ENCODE measurements around the gene IL18RAP.

Gene IL18RAP

GRCh38 chr2:102424754-102425153 is 1.8 kb downstream of the IL18RAP start:
- Histone ChIP-seq H3K9me3 (ENCODE audit: insufficient read depth, low read depth, low read length) (no peaks in the 10 kb centered on the region), H3K4me3 (ENCODE audit: low read length) (no peak overlapping the region), H3K27me3 (ENCODE audit: insufficient read depth, low read length) (no peaks in the 10 kb centered on the region), H3K9ac (ENCODE audit: low read depth, low read length) (no peak overlapping the region), H3K27ac (ENCODE audit: low read depth, low read length) (no peak overlapping the region), H3K4me1 (ENCODE audit: insufficient read depth, low read length) (no peaks in the 10 kb centered on the region), H3K36me3 (ENCODE audit: insufficient read depth, low read length) (no peaks in the 10 kb centered on the region)
- WGBS: 90% methylated on average over 3 of the region's 3 CpGs

GRCh38 chr2:102425441-102426132 is 2.6 kb downstream of the IL18RAP start:
- Histone ChIP-seq H3K9me3 (ENCODE audit: insufficient read depth, low read depth, low read length) (no peaks in the 10 kb centered on the region), H3K36me3 (ENCODE audit: insufficient read depth, low read length) (no peaks in the 10 kb centered on the region), H3K27me3 (ENCODE audit: insufficient read depth, low read length) (no peaks in the 10 kb centered on the region), H3K27ac (ENCODE audit: low read depth, low read length) (no peak overlapping the region), H3K9ac (ENCODE audit: low read depth, low read length) (no peak overlapping the region), H3K4me3 (ENCODE audit: low read length) (no peak overlapping the region), H3K4me1 (ENCODE audit: insufficient read depth, low read length) (no peaks in the 10 kb centered on the region)
- 81% methylated on average over 3 of the region's 5 CpGs for WGBS

- H3K36me3 ChIP-seq (ENCODE audit: insufficient read depth, low read length): no peaks in the 10 kb centered on the region
Measured at GRCh38 chr2:102427249-102427648, 4.3 kb downstream of the IL18RAP start.

GRCh38 chr2:102428573-102428972 is 5.6 kb downstream of the IL18RAP start:
- no peak overlapping the region for H3K27ac ChIP-seq (ENCODE audit: low read depth, low read length)
- WGBS: 94% methylated on average over 1 of the region's 2 CpGs
- H3K4me1 ChIP-seq (ENCODE audit: insufficient read depth, low read length): no peaks in the 10 kb centered on the region
- H3K36me3 ChIP-seq (ENCODE audit: insufficient read depth, low read length): no peaks in the 10 kb centered on the region
- no peak overlapping the region for H3K9ac ChIP-seq (ENCODE audit: low read depth, low read length)
- H3K27me3 ChIP-seq (ENCODE audit: insufficient read depth, low read length): no peaks in the 10 kb centered on the region
- no peaks in the 10 kb centered on the region for H3K9me3 ChIP-seq (ENCODE audit: insufficient read depth, low read depth, low read length)
- no peak overlapping the region for H3K4me3 ChIP-seq (ENCODE audit: low read length)

More at GRCh38 chr2:102427249-102427648, 4.3 kb downstream of the IL18RAP start:
- no CpG with 5 or more reads among the region's 1 CpG for WGBS
- H3K4me1 ChIP-seq (ENCODE audit: insufficient read depth, low read length): no peaks in the 10 kb centered on the region
- H3K9me3 ChIP-seq (ENCODE audit: insufficient read depth, low read depth, low read length): no peaks in the 10 kb centered on the region
- H3K27me3 ChIP-seq (ENCODE audit: insufficient read depth, low read length): no peaks in the 10 kb centered on the region
- no peak overlapping the region for H3K27ac ChIP-seq (ENCODE audit: low read depth, low read length)
- no peak overlapping the region for H3K4me3 ChIP-seq (ENCODE audit: low read length)
- no peak overlapping the region for H3K9ac ChIP-seq (ENCODE audit: low read depth, low read length)

GRCh38 chr2:102432386-102432785 is 9.4 kb downstream of the IL18RAP start:
- no peak overlapping the region for H3K27ac ChIP-seq (ENCODE audit: low read depth, low read length)
- no peak overlapping the region for H3K9ac ChIP-seq (ENCODE audit: low read depth, low read length)
- H3K36me3 ChIP-seq (ENCODE audit: insufficient read depth, low read length): no peaks in the 10 kb centered on the region
- H3K4me1 ChIP-seq (ENCODE audit: insufficient read depth, low read length): no peaks in the 10 kb centered on the region
- H3K9me3 ChIP-seq (ENCODE audit: insufficient read depth, low read depth, low read length): no peaks in the 10 kb centered on the region
- WGBS: 85% methylated on average over 2 of the region's 2 CpGs
- no peak overlapping the region for H3K4me3 ChIP-seq (ENCODE audit: low read length)
- no peaks in the 10 kb centered on the region for H3K27me3 ChIP-seq (ENCODE audit: insufficient read depth, low read length)

- H3K4me1 ChIP-seq (ENCODE audit: insufficient read depth, low read length): no peaks in the 10 kb centered on the region
- no peak overlapping the region for H3K27ac ChIP-seq (ENCODE audit: low read depth, low read length)
- H3K36me3 ChIP-seq (ENCODE audit: insufficient read depth, low read length): no peaks in the 10 kb centered on the region
- WGBS: 93% methylated on average over 4 of the region's 4 CpGs
- H3K9me3 ChIP-seq (ENCODE audit: insufficient read depth, low read depth, low read length): no peaks in the 10 kb centered on the region
- H3K27me3 ChIP-seq (ENCODE audit: insufficient read depth, low read length): no peaks in the 10 kb centered on the region
- no peak overlapping the region for H3K4me3 ChIP-seq (ENCODE audit: low read length)
- H3K9ac ChIP-seq (ENCODE audit: low read depth, low read length): no peak overlapping the region
Measured at GRCh38 chr2:102433973-102434654, 11.2 kb downstream of the IL18RAP start.

- Histone ChIP-seq H3K36me3 (ENCODE audit: insufficient read depth, low read length) (no peaks in the 10 kb centered on the region), H3K27me3 (ENCODE audit: insufficient read depth, low read length) (no peaks in the 10 kb centered on the region), H3K4me1 (ENCODE audit: insufficient read depth, low read length) (no peaks in the 10 kb centered on the region), H3K9ac (ENCODE audit: low read depth, low read length) (no peak overlapping the region), H3K27ac (ENCODE audit: low read depth, low read length) (no peak overlapping the region), H3K4me3 (ENCODE audit: low read length) (no peak overlapping the region), H3K9me3 (ENCODE audit: insufficient read depth, low read depth, low read length) (no peaks in the 10 kb centered on the region)
- 97% methylated on average over 2 of the region's 2 CpGs for WGBS
Measured at GRCh38 chr2:102434655-102435381, 11.9 kb downstream of the IL18RAP start.

GRCh38 chr2:102435741-102436140 is 12.8 kb downstream of the IL18RAP start:
- Histone ChIP-seq H3K4me3 (ENCODE audit: low read length) (no peak overlapping the region), H3K27ac (ENCODE audit: low read depth, low read length) (no peak overlapping the region), H3K9ac (ENCODE audit: low read depth, low read length) (no peak overlapping the region), H3K4me1 (ENCODE audit: insufficient read depth, low read length) (no peaks in the 10 kb centered on the region), H3K9me3 (ENCODE audit: insufficient read depth, low read depth, low read length) (no peaks in the 10 kb centered on the region), H3K27me3 (ENCODE audit: insufficient read depth, low read length) (no peaks in the 10 kb centered on the region), H3K36me3 (ENCODE audit: insufficient read depth, low read length) (no peaks in the 10 kb centered on the region)
- 98% methylated on average over 2 of the region's 2 CpGs for WGBS

- no peak overlapping the region for H3K4me3 ChIP-seq (ENCODE audit: low read length)
- no CpG with 5 or more reads among the region's 3 CpGs for WGBS
- no peak overlapping the region for H3K9ac ChIP-seq (ENCODE audit: low read depth, low read length)
- no peak overlapping the region for H3K27ac ChIP-seq (ENCODE audit: low read depth, low read length)
- no peaks in the 10 kb centered on the region for H3K36me3 ChIP-seq (ENCODE audit: insufficient read depth, low read length)
- no peaks in the 10 kb centered on the region for H3K9me3 ChIP-seq (ENCODE audit: insufficient read depth, low read depth, low read length)
- H3K4me1 ChIP-seq (ENCODE audit: insufficient read depth, low read length): no peaks in the 10 kb centered on the region
- H3K27me3 ChIP-seq (ENCODE audit: insufficient read depth, low read length): no peaks in the 10 kb centered on the region
Measured at GRCh38 chr2:102436323-102436722, 13.4 kb downstream of the IL18RAP start.

- H3K27ac ChIP-seq (ENCODE audit: low read depth, low read length): no peak overlapping the region
- no peaks in the 10 kb centered on the region for H3K27me3 ChIP-seq (ENCODE audit: insufficient read depth, low read length)
- no peak overlapping the region for H3K9ac ChIP-seq (ENCODE audit: low read depth, low read length)
- WGBS: 91% methylated on average over 4 of the region's 4 CpGs
- no peak overlapping the region for H3K4me3 ChIP-seq (ENCODE audit: low read length)
- no peaks in the 10 kb centered on the region for H3K9me3 ChIP-seq (ENCODE audit: insufficient read depth, low read depth, low read length)
- H3K4me1 ChIP-seq (ENCODE audit: insufficient read depth, low read length): no peaks in the 10 kb centered on the region
- no peaks in the 10 kb centered on the region for H3K36me3 ChIP-seq (ENCODE audit: insufficient read depth, low read length)
Measured at GRCh38 chr2:102437122-102437521, 14.2 kb downstream of the IL18RAP start.

GRCh38 chr2:102438111-102438510 is 15.2 kb downstream of the IL18RAP start:
- WGBS: 91% methylated on average over 2 of the region's 3 CpGs
- no peaks in the 10 kb centered on the region for H3K36me3 ChIP-seq (ENCODE audit: insufficient read depth, low read length)
- no peaks in the 10 kb centered on the region for H3K27me3 ChIP-seq (ENCODE audit: insufficient read depth, low read length)
- no peaks in the 10 kb centered on the region for H3K9me3 ChIP-seq (ENCODE audit: insufficient read depth, low read depth, low read length)
- no peak overlapping the region for H3K4me3 ChIP-seq (ENCODE audit: low read length)
- H3K9ac ChIP-seq (ENCODE audit: low read depth, low read length): no peak overlapping the region
- H3K27ac ChIP-seq (ENCODE audit: low read depth, low read length): no peak overlapping the region
- H3K4me1 ChIP-seq (ENCODE audit: insufficient read depth, low read length): no peaks in the 10 kb centered on the region
